ENCODE measurements around the gene OR2Z1.

Gene OR2Z1

GRCh38 chr19:8721334-8721733, at the start of gene OR2Z1:
Gene OR2Z1 (plus strand): TSS chr19:8721634. CDS start chr19:8731029, 9,395 bp downstream.
- no peak for DNase-seq

GRCh38 chr19:8673276-8673891, 48.0 kb upstream of the OR2Z1 start:
- no peak for DNase-seq

- DNase-seq = no peak
Measured at GRCh38 chr19:8675066-8675465, 46.4 kb upstream of the OR2Z1 start.

GRCh38 chr19:8678244-8678807, 43.1 kb upstream of the OR2Z1 start:
- DNase-seq = no peak

- no peak for DNase-seq
Measured at GRCh38 chr19:8680676-8681344, 40.6 kb upstream of the OR2Z1 start.

- no peak for DNase-seq
Measured at GRCh38 chr19:8681345-8682029, 39.9 kb upstream of the OR2Z1 start.

- no peak for DNase-seq
Measured at GRCh38 chr19:8682472-8682871, 39.0 kb upstream of the OR2Z1 start.

GRCh38 chr19:8682931-8683330, 38.5 kb upstream of the OR2Z1 start:
- DNase-seq = no peak

- DNase-seq = no peak
Measured at GRCh38 chr19:8684001-8684902, 37.2 kb upstream of the OR2Z1 start.

- DNase-seq = no peak
Measured at GRCh38 chr19:8686549-8686948, 34.9 kb upstream of the OR2Z1 start.

- no peak for DNase-seq
Measured at GRCh38 chr19:8688930-8689329, 32.5 kb upstream of the OR2Z1 start.

GRCh38 chr19:8690753-8691539, 30.5 kb upstream of the OR2Z1 start:
- no peak for DNase-seq

- no peak for DNase-seq
Measured at GRCh38 chr19:8695501-8695900, 25.9 kb upstream of the OR2Z1 start.

- DNase-seq = no peak
Measured at GRCh38 chr19:8695911-8696310, 25.5 kb upstream of the OR2Z1 start.

GRCh38 chr19:8696993-8697392, 24.4 kb upstream of the OR2Z1 start:
- DNase-seq = no peak

GRCh38 chr19:8697671-8698432, 23.6 kb upstream of the OR2Z1 start:
- no peak for DNase-seq

GRCh38 chr19:8698433-8699063, 22.9 kb upstream of the OR2Z1 start, which contains the start of gene ACTL9:
Gene ACTL9 (minus strand): TSS chr19:8698795. CDS start chr19:8698701, 94 bp downstream.
- no peak for DNase-seq

- no peak for DNase-seq
Measured at GRCh38 chr19:8699908-8700307, 21.5 kb upstream of the OR2Z1 start.

- DNase-seq = no peak
Measured at GRCh38 chr19:8700956-8701355, 20.5 kb upstream of the OR2Z1 start.

GRCh38 chr19:8702350-8702749, 19.1 kb upstream of the OR2Z1 start:
- no peak for DNase-seq

- no peak for DNase-seq
Measured at GRCh38 chr19:8703223-8703622, 18.2 kb upstream of the OR2Z1 start.

All from CD4-positive, alpha-beta T cell treated with Interleukin-15 for 1 hour (primary cell).